IPS-18c (cell line): Measurements from ENCODE around the gene C14orf93.
A peak's percentile ranks its signal among the peaks of the same experiment; 100 is the strongest.

Experiments
- H3K4me3 ChIP-seq: 2 replicates; pipeline ENCODE4 v1.7.0; 2013; ENCODE audit warnings: low read depth, mild to moderate bottlenecking, low read length, moderate library complexity; ENCODE audit not compliant: insufficient read depth
- H3K9me3 ChIP-seq: one replicate; pipeline ENCODE4 v1.6.1; 2013; ENCODE audit warnings: mild to moderate bottlenecking, low read length, moderate library complexity; ENCODE audit not compliant: control insufficient read depth, insufficient read depth

C14orf93 gene

DNA sequence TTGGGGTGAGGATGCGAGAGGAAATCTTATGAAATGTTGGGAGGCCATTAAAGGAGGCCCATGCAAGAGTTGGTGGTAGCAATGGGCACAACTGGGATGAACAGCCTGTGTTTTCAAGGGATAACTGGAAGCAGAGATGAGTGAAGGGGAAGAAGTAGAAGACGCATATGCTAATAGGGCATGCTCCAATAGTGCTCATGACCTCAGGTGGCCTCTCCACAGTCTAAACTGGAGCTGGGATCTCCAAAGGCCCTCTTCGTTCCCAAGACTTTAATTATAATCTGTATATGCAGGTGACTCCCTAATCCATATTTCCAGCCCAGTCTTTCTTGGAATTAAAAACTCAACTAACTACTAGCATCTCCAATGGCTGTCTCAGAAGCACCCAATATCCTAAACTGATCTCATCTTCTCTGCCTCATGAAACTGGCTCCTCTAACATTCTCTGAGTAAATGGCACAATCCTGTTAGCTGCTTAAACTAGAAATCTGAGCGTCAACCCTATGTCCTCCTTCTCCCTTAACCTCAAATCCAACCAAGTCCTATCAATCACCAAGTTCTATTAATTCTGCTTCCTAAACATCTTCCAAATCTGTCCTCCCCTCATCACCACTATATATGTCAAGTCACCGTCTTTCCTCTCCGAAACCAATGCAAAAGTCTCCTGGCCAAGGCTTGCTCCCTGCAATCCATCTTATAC is 24.8 kb downstream of the C14orf93 start:
- Histone ChIP-seq H3K4me3 (no peak overlapping the region), H3K9me3 (no peaks in the 10 kb centered on the region)

DNA sequence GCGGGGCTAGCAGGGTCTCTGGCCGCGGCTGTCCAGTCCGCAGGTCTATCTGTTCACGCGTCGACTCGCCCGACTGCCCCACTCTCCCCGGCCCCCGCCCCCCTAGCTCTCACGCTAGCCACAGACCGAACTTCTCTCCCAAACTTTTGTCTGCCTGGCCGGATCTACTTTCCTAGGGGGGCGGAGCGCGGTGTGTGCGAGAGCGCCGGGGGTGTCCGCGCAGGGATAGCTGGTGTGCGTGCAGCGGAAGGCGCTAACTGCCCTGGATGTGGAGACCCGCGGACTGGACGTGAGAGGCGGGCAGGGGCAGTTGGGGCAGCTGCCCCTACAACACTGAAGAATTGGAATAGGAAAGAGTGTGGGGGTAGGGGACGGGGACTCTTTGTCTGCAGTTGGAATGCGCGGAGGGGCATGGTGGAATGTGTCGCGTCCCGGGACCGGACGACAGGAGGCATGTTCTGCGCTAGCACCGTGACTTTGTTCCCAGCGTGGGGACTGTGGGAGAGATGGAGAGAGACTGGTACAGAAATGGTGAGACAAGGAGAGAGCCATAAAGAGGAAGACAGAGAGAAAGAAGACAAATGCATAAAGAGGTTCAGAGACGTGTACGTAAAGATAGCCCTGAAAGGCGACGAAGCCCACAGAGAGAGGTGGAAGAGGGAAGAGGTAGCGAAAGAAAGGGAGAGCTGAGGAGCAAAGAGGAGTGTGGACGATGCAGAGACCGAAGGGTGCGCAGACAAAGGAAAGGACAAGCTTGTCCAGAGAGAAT is 27.3 kb downstream of the C14orf93 start, which contains the start of gene AJUBA:
Gene AJUBA, minus strand, starts transcription at position 75 of the 769 bp plus-strand sequence. CDS start 285 bp downstream, outside the sequence.
- no peaks in the 10 kb centered on the region for H3K9me3 ChIP-seq
- peak within 1 kb of the TSS; percentile 58 for H3K4me3 ChIP-seq

DNA sequence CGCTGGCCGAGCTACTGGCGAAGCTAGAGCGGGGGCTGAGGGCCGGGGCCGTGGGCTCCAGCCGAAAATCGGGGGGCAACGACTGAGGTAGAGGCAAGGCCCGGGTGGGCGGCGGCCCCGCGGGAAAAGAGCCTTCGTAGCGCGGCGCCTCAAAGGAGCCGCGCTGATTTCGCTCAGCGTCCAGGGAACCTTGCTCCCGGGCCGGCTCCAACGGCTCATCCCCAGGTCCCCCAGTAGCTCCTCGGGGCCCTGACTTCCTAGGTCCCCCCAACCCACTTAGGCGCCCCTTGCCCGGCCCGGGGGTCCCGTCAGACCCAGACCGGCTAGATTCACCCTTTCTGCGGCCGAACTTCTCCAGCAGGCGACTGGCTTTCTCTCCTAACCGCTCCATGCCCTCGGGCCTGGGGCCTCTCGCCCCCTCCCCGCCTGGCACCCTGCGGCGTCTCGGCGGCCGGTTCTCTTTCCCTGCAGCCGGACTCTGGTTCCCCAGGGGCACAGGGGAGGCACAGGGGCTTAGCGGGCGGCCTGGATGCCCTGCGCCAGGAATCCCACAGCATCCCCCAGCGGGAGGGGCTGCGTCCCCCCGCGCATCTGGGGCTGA is 28.0 kb downstream of the C14orf93 start:
- Histone ChIP-seq H3K4me3 (peak overlapping the region; percentile 58), H3K9me3 (no peaks in the 10 kb centered on the region)

DNA sequence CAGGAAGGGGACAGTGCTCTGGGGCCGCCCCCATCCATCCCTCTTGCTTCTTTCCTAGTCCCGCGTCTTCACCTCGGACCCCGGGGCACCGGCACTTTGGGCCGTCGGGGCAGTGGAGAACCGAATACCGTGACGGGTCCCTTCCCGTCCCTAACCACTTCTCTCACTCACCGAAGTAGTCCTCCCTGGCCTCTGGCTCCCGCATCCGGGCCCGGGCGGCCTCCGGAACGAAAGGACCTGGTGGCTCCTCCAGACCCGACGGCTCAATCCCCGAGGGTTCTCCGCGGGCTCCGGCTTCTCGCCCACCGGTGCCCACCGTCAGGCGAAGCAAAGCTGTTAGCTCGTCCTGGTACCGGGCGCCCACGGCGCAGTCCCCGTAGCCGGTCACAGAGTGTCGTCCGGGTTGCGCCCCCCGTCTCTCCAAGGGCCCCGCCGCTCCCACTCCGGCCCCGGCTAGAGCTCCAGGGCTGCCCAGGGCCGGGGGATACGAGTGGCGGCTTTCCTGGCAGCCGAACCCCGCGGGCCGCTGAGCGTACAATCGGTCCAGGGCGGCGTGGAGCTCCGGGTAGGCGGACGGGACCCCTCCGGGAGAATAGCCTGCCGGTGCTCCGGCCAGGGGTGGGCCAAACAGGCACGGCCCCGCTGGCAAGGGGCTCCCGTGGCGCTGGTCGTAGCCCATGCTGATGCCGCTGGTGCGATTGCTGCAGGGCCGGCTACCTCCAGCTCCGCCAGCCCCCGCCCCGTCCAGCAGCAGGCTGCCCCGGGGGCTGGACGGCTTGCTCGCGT is 28.7 kb downstream of the C14orf93 start:
- peak overlapping the region; percentile 58 for H3K4me3 ChIP-seq
- H3K9me3 ChIP-seq = no peaks in the 10 kb centered on the region

DNA sequence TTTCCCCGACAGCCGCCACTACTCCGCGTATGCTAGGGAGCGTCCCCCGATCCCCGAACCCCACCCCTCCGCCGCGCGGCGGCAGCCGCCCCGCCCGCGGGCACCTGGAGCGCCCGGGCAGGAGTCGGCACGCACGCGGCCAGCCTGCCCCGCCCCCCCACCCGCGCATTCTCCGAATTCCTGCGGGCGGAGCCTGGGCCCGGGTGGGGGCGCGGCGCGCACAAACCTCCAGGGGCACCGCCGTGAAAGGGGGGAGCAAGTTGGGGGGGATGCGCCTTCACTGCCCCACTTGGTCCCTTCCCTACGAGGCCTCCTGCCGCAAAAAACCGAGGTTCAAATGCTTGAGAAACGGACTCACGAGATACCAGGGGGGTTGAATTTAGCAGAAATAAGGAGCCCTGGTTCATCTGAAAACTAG is 29.3 kb downstream of the C14orf93 start:
- Histone ChIP-seq H3K9me3 (no peaks in the 10 kb centered on the region), H3K4me3 (peak overlapping the region; percentile 58)

DNA sequence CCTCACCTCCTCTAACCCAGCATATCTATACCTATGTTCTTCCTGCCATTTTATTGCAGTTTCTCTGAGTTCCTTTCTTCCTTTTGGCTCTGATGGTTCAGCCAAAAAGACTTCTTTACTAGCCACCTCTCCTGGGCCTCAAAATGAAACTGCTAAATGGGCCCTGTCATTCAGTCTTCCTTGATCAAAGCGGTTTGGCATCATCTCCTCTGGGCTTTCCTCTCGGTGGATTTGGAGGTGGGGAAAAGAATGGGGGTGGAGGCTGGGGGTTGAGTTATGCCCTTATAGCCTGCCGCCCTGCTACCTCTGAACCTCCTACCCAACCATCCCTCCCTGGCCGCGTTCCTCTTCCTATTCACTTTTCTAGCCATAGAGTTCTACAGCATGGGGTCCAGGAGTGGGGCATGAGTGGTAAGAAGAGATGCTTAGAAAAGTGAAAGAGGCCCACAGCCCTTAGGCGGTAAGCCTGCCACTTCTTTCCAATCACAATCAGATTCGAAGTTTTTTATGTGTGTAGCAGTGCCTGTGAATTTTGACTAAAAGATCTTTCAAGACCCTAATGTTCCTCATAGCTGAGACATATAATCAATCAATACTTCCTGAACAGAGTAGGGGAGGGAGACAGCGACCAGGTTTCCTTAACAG is 30.1 kb downstream of the C14orf93 start:
- H3K9me3 ChIP-seq = no peaks in the 10 kb centered on the region
- peak overlapping the region; percentile 44 for H3K4me3 ChIP-seq

DNA sequence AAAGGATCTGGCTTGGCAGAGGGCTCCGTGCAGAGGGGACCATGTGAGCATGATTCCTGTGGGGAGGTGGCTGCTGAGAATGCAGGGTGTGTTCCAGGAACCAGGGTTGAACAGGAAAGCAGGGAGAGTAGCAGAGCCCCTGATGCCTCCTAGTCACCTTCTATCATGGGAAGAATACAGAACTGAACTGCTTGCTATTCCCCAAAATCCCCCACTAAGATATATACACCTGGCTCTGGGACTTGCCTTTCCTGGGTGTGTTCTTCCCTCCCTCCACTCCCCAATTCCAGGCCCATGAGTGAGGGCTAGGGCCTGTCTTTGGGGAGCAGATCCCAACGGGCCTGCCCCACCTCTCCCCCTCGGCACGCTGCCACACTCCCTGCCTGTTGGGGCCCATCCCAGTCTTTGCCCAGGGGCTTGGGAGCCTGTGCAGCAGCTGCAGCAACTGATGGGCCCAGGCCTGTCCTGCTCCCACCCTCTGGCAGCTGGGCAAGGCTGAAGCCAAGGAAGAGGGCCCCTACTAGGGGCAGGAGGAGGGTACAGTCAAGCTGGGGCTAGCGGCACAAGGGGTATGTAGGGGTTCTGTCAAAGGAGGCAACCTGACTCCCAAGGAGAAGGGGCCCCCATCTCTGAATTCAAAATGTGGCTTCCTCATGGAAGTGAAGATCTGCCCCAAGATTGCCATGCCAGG is 30.8 kb downstream of the C14orf93 start:
- Histone ChIP-seq H3K9me3 (no peaks in the 10 kb centered on the region), H3K4me3 (peak overlapping the region; percentile 26)

DNA sequence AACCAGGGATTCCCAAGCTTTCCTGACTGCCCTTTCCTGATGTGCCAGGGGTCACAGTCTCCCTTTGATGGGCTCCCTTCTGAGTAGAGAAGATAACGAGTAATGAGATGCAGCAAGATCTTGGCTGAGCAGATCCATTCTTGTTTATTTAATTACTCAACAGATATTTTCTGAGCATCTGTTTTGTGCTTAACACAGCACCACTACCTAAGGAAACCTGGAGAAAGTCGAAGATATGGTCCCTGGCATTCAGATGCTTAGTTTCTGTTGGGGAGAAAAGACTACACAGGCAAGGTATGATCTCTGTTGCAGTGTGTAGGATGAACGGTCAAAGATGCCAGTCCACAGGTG is 31.5 kb downstream of the C14orf93 start:
- Histone ChIP-seq H3K9me3 (no peaks in the 10 kb centered on the region), H3K4me3 (peak overlapping the region; percentile 16; the same call in 1 of the 2 replicates)

DNA sequence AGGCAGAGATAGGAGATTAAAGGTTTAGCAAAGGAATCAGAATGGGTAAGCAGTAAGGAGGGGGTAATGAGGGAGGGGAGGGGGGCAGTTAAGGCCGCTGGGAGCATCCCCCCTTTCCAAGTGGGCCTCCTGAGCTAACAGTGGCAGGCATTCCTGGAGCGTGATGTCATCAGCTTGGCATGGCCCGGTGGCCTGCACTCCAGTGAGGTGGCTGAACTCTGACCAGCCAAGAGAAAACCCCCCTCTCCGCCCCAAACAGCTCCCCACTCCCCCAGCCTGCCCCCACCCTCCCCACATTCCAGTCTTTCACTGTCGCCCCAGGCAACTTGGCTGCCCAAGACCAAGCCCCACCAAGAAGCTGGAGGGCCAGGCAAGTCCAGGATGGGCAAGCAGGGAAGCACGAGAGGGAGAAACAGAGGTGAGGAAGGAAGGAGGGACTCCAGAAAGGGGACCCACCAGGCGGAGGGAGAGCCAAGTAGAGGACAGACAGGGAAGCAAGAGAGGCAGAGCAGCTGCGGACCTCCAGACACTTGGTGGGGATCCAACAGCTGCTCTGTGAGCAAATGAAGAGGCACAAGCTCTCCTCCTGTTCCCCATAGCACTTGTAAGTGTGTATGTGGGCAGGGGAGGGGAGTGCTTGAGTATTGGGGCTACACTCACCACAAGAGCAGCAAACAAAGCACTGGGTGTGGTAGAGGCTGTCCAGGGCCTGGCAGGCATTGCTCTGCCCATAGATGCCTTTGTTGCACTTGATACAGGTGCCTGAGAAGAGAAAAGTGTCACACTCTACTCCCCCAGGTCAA is 32.1 kb downstream of the C14orf93 start:
- Histone ChIP-seq H3K4me3 (peak overlapping the region; percentile 16; the same call in 1 of the 2 replicates), H3K9me3 (no peaks in the 10 kb centered on the region)

DNA sequence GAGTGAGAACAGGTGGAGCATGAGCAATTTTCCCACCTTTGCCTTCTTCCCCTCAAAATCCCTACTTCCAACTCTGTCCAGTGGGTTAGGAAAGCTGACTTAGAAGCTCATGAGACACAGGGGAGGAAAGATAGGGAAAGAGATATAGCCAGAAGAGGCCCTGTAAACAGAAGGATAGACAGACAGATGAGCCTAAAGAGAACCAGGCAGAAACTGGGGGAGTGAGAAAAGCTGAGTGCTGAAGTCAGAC is 32.6 kb downstream of the C14orf93 start:
- H3K4me3 ChIP-seq = peak overlapping the region; percentile 1; the same call in 1 of the 2 replicates
- H3K9me3 ChIP-seq = peaks cover 2% of the 10 kb centered on the region

DNA sequence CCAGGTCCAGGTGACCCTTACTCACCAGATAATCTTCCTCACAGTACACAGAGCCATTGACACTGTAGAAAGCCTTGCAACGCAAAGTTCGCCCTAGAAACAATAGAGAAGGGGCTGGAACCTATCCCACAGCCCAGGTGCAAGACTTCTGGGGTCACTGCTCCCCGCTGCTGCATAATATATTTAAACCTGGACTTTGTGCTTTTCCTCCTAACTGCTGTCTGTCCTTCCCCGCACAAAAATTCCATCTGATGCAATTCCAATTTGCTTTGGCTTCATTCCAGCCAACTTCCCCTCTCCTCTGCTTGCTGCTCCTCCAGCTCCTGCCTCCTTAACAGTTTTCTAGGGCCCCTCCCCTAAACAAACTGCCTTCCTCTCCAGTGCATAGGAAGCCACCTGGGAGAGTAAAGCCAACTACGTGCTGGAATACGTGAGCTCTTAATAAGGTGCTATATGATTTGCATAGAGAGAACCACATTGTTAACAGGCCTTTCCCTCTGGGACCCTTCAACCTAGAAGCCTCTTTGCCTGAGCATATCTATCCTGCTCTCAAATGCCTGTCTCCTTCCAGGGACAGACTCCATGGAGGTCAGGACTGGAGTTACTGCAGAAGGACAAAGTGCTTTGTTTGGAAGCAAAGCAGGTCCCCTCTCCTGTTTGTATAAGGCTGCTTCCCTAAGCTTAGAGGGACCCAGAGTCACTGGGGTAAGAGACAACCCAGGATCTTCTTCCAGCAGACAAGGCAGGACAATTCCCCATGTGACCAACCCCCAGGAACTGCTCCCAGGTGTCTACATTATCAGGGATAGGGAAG is 33.1 kb downstream of the C14orf93 start:
- Histone ChIP-seq H3K9me3 (peaks cover 2% of the 10 kb centered on the region), H3K4me3 (no peak overlapping the region)

DNA sequence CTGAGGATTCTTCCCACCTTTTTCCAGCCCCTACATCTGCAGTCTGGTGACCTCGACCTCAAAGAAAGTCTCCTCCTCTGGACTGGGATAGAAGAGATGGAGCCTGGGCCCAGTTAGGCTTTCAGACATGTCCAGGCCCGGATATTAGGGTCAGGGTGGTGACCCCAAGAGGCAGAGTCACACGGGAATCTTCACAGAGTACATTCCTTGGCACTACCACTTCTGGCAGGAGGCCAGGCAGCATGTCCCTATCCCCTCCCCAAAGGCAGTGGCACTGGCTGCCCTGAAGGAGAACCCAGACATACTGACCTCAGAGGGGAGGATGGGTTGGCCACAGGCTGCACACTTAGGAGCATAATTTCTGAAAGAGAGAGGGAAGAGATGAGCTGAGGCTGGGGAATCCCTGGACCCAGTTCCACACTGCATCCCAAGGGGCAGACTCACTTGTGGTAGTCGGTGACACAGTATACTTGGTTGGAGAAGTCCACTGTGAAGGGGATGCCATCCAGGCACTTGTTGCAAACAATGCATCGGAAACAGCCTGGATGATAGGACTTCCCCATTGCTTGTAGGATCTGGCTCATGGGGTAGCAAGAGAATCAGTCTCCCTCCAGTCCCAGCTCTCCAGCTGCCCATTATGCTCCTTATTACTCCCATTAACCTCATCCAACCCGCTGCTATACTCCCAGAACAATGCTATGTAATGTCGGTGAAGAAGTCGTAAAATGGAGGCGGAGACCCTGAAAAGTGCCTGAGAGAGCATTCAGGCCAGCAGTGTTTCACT is 35.2 kb downstream of the C14orf93 start:
- Histone ChIP-seq H3K9me3 (peaks cover 2% of the 10 kb centered on the region), H3K4me3 (no peak overlapping the region)

DNA sequence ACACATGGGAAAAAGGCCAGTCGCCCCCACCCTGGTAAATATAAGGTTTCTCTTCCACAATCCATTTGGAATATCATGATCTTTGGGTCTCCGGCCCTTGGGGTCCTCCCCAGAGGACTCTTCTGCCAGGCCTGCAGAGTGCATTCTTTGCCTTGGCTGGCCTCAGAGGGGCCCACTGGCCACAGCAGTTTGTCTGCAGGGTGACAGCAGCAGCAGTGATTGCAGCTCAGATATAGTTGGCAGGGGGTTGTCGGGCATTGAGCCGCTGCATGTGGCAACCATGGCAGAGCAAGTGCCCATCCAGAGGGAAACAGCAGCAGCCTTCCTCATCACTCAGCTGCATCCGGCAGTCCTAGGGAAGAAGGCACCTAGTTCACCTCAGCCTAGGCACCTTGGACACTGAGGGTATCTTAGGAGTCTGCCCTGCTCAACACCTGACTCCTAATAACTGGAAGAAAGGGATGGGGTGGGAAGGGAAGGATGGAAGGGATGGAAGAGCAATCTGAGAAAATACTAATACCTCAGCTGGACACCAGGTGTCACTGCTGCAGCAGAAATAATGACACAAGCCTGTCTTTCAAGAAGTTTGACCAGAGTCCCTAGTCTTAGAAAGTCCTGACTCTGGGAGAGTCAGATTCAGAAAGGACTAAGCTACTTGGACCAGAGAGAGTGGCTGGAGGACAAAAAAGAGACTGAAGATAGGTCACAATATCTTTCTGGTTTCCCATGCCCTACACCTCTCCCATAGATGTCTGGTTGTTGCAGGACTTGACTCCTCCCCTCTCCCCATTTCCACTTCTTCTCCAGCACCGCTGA is 36.5 kb downstream of the C14orf93 start:
- peaks cover 2% of the 10 kb centered on the region for H3K9me3 ChIP-seq
- H3K4me3 ChIP-seq = no peak overlapping the region
